Small intestine (tissue), 7 donors: Measurements from ENCODE around the gene NPAT. TPM values are rescaled to one million over a fixed set of nuclear protein-coding genes. Genes with fewer than 3 reads are reported as not detected.

Source experiments
- DNase-seq, 2 donors: peaks; one replicate each; pipeline versions ENCODE4 v3.0.0 to v3.0.0-alpha.2; 2013
- FAIRE-seq: peaks from 2 replicates; lab custom pipeline; 2012; peaks lifted over from hg19 to GRCh38; lab: Jason Lieb, UNC
- H3K27ac ChIP-seq, 3 donors: one replicate each; pipeline ENCODE4 v1.5.1; 2013; ENCODE audit warnings: low read length in 2 of 3, mild to moderate bottlenecking in 2 of 3, control low read depth in 1 of 3, inconsistent platforms in 1 of 3, low read depth in 1 of 3, moderate library complexity in 1 of 3
- H3K27me3 ChIP-seq, 3 donors: one replicate each; pipeline ENCODE4 v1.6.1; 2013; ENCODE audit warnings: low read length in 3 of 3, inconsistent platforms in 1 of 3; ENCODE audit not compliant: control insufficient read depth in 3 of 3, insufficient read depth in 3 of 3
- H3K36me3 ChIP-seq, 3 donors: one replicate each; pipeline ENCODE4 v1.6.1; 2013; ENCODE audit warnings: low read length in 3 of 3, inconsistent platforms in 1 of 3, low read depth in 1 of 3, mild to moderate bottlenecking in 1 of 3, moderate library complexity in 1 of 3; ENCODE audit not compliant: control insufficient read depth in 3 of 3, insufficient read depth in 2 of 3
- H3K4me1 ChIP-seq, 3 donors: one replicate each; pipeline ENCODE4 v1.6.1; 2013; ENCODE audit warnings: low read length in 2 of 3, inconsistent platforms in 1 of 3, low read depth in 1 of 3, mild to moderate bottlenecking in 1 of 3, moderate library complexity in 1 of 3; ENCODE audit not compliant: control insufficient read depth in 3 of 3, insufficient read depth in 2 of 3
- H3K4me3 ChIP-seq, 3 donors: one replicate each; pipeline ENCODE4 v1.5.1; 2013; ENCODE audit warnings: low read length in 3 of 3, control low read depth in 1 of 3, inconsistent platforms in 1 of 3, low read depth in 1 of 3, mild to moderate bottlenecking in 1 of 3, moderate library complexity in 1 of 3
- H3K9me3 ChIP-seq, 2 donors: one replicate each; pipeline ENCODE4 v1.6.1; 2013; ENCODE audit warnings: low read depth in 1 of 2, low read length in 1 of 2; ENCODE audit not compliant: control insufficient read depth in 2 of 2, insufficient read depth in 1 of 2
- WGBS, 3 donors: extraction: QIAGEN DNeasy Blood & Tissue Kit; methylation state at CpG; one replicate each; pipeline ENCODE4 v1.1.7; 2013; 5-methylcytosine and 5-hydroxymethylcytosine counted together
- polyA plus RNA-seq, 4 donors: library from polyadenylated mRNA; stranded (reverse) in 3 of 4; unstranded in 1 of 4; fragments of 200-250 nt in 3 of 4; fragments of 120-200 nt in 1 of 4; gene quantifications; one replicate each; pipeline versions ENCODE4 v1.2.1 to v1.2.3, GENCODE V29; 2013
- donor health status: healthy with polysubstance abuse.
- donor health status: control.
- donor health status: control.
- donor health status: Bipolar disorder and iron deficiency.
- donor health status: healthy.

Gene NPAT
- polyA plus RNA-seq, 4 donors, result 2.7 to 13.8 (median 3.1) TPM

GRCh38 chr11:108223348-108224149 is 1.1 kb upstream of the NPAT start:
- 5 to 7% (median 6%) methylated on average over 20 of the region's 20 CpGs for WGBS, 3 donors
- peak overlapping the region; percentile 82 to 98 (median 92) for H3K27ac ChIP-seq
- FAIRE-seq, result no peak

GRCh38 chr11:108221911-108222573 is 396 bp downstream of the NPAT start:
- FAIRE-seq, result no peak
- no peak for DNase-seq
- no peaks in the 10 kb centered on the region for H3K9me3 ChIP-seq
- H3K36me3 ChIP-seq, result peaks cover 0 to 4% (median 0%) of the 10 kb centered on the region in 3 donors
- H3K4me1 ChIP-seq, result peaks cover 2 to 10% (median 8%) of the 10 kb centered on the region in 3 donors
- 0% methylated on average over 29 of the region's 29 CpGs for WGBS, 3 donors
- H3K27me3 ChIP-seq, result no peaks in the 10 kb centered on the region
- H3K4me3 ChIP-seq, result peak overlapping the region; percentile 56 to 92 (median 66)
- H3K27ac ChIP-seq, result peak overlapping the region; percentile 91 to 98 (median 98)

More at GRCh38 chr11:108223348-108224149, 1.1 kb upstream of the NPAT start:
- peaks cover 0 to 4% (median 0%) of the 10 kb centered on the region in 3 donors for H3K36me3 ChIP-seq
- no peaks in the 10 kb centered on the region for H3K27me3 ChIP-seq
- H3K4me1 ChIP-seq, result peaks cover 2 to 10% (median 8%) of the 10 kb centered on the region in 3 donors
- no peaks in the 10 kb centered on the region for H3K9me3 ChIP-seq
- H3K4me3 ChIP-seq, result peak overlapping the region; percentile 55 to 83 (median 74)
- DNase-seq, result peak in 1 of 2 donors; percentile 13

GRCh38 chr11:108221371-108221770 is 1.1 kb downstream of the NPAT start:
- no peaks in the 10 kb centered on the region for H3K27me3 ChIP-seq
- peak overlapping the region; percentile 56 to 92 (median 66) for H3K4me3 ChIP-seq
- DNase-seq (peak; percentile 10 to 35), FAIRE-seq (no peak)
- H3K36me3 ChIP-seq, result peaks cover 0 to 4% (median 2%) of the 10 kb centered on the region in 3 donors
- H3K9me3 ChIP-seq, result no peaks in the 10 kb centered on the region
- H3K4me1 ChIP-seq, result peaks cover 2 to 10% (median 8%) of the 10 kb centered on the region in 3 donors
- peak overlapping the region in 2 of 3 donors; percentile 98 for H3K27ac ChIP-seq
- 0 to 1% (median 0%) methylated on average over 12 of the region's 12 CpGs for WGBS, 3 donors

DNA sequence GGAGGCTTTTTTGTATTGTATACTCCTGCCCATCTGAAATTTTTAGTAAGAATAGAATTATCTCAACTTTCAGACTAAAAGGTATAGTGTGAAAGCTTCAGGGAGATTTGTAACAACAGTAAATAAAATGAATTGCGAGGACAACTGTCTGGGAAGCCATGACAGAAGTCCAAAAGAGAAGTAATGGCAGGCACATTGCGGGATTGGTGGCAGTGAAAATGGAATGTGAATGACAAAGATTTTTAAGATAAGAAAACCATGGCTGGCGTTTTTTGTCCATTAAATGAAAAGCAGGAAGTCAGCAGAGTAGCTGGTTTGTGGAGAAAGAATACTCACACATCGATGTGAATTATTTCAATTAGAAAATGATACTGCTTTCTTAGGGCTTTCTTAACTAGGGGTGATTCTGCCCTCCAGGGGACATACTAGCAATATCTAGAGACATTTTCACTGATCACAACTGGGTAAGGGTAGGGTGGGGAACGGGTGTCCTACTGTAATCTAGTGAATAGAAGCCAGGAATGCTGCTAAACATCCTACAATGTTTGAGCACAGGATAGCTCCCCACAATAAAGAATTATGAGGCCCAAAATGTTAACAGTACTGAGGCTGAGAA is 1.6 kb downstream of the NPAT start:
- DNase-seq (no peak), FAIRE-seq (no peak)
- WGBS, 3 donors, result 39 to 46% (median 42%) methylated on average over 5 of the region's 5 CpGs
- Histone ChIP-seq H3K27ac (peak overlapping the region in 1 of 3 donors; percentile 46), H3K27me3 (no peaks in the 10 kb centered on the region), H3K4me3 (peak overlapping the region; percentile 2 to 92 (median 56)), H3K4me1 (peaks cover 2 to 10% (median 8%) of the 10 kb centered on the region in 3 donors), H3K9me3 (no peaks in the 10 kb centered on the region), H3K36me3 (peaks cover 0 to 4% (median 2%) of the 10 kb centered on the region in 3 donors)

DNA sequence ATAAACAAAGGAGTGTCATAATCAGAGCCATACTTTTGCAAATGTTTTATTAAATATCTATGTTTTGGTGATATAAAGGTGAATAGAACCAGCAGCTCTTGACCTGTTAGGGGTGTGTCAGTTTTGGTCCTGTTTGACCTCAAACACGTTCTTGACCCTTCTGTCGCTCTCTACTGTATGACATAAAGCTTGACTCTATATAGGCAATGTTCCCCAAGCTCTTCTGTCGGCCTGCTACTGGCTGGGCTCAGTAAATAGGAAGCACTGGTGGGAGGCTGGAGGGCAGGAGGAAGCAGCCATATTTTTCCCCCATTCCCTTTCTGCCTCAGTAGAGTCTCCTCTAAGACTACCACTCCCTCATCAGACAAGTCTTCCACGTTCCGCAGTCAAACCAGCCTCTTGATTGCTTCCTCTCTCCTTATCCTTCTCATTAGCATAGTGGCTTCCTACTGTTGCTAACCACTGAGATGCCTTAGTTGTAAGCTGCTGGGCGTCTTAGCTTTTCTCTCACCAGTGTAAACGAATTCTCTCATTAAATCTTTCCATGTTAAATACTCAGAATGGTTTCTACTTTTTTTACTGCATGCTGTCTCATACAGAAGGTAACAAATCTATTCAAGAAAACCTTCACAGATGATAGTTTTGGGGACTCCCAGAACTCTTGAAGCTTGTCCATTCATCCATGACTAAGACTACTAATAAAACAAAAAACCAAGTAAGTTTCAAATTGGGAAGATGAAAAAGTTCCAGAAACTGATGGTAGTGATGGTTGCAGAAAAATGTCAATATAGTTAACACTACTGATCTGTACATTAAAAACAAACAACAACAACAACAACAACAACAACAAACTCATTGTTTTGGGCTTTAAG is 3.3 kb downstream of the NPAT start:
- FAIRE-seq (no peak), DNase-seq (no peak)
- 73 to 89% (median 84%) methylated on average over 7 of the region's 7 CpGs for WGBS, 3 donors
- no peak overlapping the region for H3K4me3 ChIP-seq
- H3K27ac ChIP-seq, result no peak overlapping the region
- peaks cover 0 to 2% (median 0%) of the 10 kb centered on the region in 3 donors for H3K36me3 ChIP-seq
- no peaks in the 10 kb centered on the region for H3K9me3 ChIP-seq
- H3K4me1 ChIP-seq, result peaks cover 2 to 8% (median 8%) of the 10 kb centered on the region in 3 donors
- H3K27me3 ChIP-seq, result no peaks in the 10 kb centered on the region

- Histone ChIP-seq H3K4me3 (no peak overlapping the region), H3K9me3 (peaks cover 0 to 2% of the 10 kb centered on the region in 2 donors), H3K36me3 (peaks cover 0 to 4% (median 0%) of the 10 kb centered on the region in 3 donors), H3K27me3 (no peaks in the 10 kb centered on the region), H3K4me1 (peaks cover 2 to 8% (median 3%) of the 10 kb centered on the region in 3 donors), H3K27ac (no peak overlapping the region)
- 50 to 82% (median 69%) methylated on average over 2 of the region's 2 CpGs for WGBS, 3 donors
- DNase-seq (no peak), FAIRE-seq (no peak)
These were observed 4.0 kb downstream of the NPAT start for GRCh38 chr11:108218455-108218854.

- H3K4me1 ChIP-seq, result peaks cover 2 to 8% (median 3%) of the 10 kb centered on the region in 3 donors
- no peak for DNase-seq
- H3K36me3 ChIP-seq, result peaks cover 0 to 11% (median 4%) of the 10 kb centered on the region in 3 donors
- FAIRE-seq, result no peak
- no peak overlapping the region for H3K27ac ChIP-seq
- H3K27me3 ChIP-seq, result no peaks in the 10 kb centered on the region
- WGBS, 3 donors, result 57 to 67% (median 63%) methylated on average over 4 of the region's 4 CpGs
- no peak overlapping the region for H3K4me3 ChIP-seq
- peaks cover 0 to 2% of the 10 kb centered on the region in 2 donors for H3K9me3 ChIP-seq
These were observed 5.5 kb downstream of the NPAT start for GRCh38 chr11:108216988-108217387.
